Measurements from ENCODE around the gene SECISBP2L.
A peak's percentile ranks its signal among the peaks of the same experiment; 100 is the strongest.

SECISBP2L gene

DNA sequence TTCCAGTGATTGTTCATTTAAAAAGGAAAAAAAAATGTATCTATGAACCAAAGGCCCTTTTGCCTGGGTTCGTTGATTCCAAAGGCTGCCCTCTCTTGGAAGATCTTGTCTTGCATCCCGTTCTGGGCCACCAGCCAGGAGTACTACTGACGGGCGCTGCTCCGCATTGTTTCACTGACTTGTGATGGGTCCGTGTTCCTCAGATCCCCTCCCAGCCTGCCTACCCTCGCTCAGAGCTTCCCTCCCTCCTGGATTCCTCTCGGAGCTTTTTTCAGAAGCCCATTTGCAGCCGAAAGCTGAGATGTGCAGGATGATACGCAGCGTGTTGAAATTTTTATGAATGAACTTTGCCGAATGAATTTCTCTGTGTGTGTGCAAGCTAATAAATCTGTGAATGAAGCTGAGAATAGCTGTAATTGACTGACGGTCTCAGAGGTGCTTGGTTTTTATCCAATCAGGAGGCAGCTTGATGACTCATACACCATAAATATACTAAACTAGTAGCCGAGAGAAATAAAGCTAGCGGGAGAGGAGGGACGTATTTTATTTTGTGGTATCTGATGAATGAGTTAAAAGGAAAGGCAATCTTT, 82.6 kb downstream of the SECISBP2L start, which contains the start of gene SHC4:
Gene SHC4, minus strand, starts transcription at position 396 of the 590 bp plus-strand sequence. CDS start 904 bp downstream, outside the sequence.
- DNase-seq (ENCODE audit: low spot score): peak; percentile 74

DNA sequence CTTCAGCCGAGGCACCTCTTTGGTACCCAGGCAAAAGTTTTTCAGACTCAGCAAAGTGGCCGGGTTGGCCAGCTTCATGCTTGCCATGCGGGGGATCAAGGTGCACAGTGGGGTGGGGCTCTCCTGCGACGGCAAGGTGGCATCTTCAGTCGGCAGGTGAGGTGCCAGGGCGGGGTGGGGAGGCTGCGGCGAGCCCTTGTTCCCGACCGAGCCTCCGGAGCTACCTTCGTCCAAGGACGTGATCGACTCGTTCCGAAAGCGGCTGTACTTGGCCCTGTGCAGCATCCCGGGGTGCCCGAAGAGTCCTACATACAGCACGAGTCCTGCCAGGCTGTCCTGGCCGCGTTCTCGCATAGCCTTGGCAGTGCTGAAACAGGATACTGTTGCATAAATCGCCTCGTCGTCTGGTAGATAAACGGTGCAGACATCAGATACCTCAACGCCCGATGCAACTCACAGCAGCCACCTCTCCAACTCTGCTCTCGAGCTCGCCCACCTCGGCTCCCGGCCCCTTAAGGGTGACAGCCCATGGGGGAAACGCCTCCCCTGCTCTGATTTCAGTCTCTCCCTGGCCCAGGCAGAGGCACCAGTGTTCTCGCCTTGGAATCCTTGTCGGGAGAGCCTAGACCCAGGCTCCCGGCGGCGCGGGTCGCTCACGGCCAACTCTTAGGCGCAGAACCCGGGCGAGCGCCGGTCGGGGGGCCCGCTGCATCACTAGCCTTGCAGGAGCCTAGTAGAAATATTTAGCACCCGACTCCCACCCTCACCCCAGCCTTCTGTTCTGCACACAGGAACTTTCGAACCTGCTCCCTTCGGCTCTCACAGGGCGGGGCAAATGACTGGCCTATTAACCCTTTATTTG, 83.4 kb downstream of the SECISBP2L start:
- no peak for DNase-seq (ENCODE audit: low spot score)

DNA sequence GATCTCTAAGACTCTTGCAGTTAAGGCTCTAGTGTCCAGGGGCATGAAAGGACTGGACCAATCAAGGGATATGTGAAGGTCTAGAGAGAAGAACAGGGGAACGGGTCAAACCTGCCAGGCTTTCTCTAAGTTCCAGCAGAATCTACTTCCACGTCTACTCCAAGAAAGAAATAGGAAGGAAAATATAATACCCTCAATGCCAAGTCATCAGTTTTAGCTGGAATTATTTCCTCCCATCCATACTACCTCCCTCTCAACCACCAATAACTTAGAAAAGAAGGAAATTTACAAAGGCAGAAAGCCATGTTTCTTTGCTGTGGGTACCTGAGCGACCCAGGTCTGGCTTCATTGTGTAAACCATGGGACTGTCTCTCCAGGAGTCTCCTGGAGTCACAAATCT, 90.3 kb downstream of the SECISBP2L start:
- DNase-seq (ENCODE audit: low spot score): no peak

DNA sequence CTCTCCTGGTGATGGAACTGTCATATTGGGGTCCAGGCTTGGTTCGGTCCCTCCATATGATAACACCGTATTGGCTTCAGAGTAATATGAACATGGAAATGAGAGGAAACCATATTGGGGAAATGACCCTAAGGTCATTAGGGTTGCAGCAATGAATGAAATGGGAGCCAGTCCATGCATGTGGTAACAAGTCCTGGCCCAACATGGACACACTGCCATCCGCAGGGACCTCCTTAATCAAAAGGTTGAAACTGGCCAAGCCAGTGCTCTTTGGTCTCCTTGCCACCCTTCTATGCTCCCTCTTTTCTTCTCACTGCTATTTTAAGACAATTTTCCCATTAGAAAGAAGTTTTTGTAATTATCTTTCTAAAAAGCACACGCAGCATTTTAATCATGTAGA, 90.9 kb downstream of the SECISBP2L start:
- DNase-seq (ENCODE audit: low spot score): no peak

DNA sequence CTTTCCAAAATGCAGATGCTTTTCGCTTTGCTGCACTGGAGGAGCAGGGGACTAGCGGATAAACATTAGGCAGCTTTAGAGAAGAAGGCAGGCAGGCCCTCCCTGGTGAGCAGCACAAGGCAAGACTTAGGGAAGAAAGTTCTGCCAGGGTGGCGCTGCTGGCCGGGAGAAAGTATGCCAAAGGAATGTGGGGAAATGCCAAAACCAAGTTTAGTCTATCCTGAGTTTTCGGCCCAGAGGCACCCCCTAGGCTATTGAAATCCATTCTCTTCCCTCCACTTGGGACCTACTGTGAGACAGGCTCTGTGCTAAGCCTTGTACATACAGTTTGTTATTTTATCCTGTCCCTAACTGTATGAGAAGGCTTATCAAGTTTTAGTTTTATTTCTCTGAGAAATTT, 91.7 kb downstream of the SECISBP2L start:
- no peak for DNase-seq (ENCODE audit: low spot score)

DNA sequence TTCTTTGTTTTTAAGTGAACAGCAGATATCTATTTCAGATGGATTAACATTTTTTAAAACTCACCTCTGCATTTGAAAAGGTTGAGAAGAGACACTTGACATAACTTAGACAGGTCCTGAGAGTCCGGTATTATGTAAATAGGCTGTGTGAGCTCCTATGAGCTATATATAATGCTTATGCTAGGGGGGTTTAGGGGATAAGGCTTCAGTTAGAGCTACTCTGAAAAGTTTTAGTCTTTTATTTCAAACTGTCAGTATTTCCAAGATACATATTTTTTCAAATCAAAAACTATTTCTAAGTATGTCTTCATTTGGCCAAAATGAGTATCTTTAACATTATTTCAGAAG, 99.4 kb downstream of the SECISBP2L start:
- DNase-seq (ENCODE audit: low spot score): no peak

DNA sequence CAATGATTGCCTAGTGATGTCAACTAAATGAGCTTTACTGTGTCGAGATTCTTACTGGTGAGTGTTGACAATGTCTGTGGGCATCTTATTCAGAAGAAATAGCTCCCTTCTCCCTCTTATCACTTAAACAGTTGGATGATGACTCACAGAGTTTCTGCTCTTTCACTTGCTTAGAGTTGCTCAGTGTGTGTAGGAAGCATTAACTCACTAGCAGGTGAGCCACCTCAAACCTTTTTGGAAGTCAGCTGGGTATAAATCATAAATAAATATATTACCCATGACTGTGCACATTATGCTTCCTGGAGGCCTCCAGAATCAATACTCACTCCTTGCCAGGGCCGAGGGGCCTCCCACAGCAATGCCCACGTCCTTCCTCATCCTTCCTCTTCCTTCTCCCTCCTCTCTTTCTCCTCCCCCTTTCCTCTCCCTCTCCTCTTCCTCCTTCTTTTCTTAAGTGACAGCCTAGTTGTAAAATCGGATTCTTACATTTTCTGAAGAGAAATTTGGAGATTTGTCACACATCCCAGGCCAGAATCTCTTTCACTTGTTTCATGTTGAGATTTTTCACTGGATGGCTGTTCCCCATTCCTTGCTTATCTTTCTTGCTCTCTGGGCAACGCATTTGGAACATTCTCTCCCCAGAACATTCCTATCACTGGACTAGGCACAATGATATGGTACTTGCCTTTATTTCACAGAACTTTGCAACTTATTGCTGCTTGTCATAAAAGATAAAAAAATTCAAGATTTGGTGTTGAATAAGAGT, 100.0 kb downstream of the SECISBP2L start:
- DNase-seq (ENCODE audit: low spot score): no peak

DNA sequence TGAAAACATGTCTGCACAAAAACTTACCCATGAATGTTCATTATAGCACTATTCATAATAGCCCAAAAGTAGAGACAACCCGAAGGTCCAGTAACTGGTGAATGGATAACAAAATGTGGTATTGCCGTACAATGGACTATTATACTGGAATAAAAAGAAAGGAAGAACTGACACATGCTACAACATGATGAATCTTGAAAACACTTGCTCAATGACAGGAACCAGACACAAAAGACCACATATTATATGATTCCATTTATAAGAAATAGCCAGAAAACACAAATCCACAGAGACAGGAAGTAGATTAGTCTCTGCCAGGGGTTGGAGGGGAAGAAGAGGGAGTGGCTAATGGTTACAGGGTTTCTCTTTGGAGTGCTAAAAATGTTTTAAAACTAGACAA, 100.9 kb downstream of the SECISBP2L start:
- no peak for DNase-seq (ENCODE audit: low spot score)

DNA sequence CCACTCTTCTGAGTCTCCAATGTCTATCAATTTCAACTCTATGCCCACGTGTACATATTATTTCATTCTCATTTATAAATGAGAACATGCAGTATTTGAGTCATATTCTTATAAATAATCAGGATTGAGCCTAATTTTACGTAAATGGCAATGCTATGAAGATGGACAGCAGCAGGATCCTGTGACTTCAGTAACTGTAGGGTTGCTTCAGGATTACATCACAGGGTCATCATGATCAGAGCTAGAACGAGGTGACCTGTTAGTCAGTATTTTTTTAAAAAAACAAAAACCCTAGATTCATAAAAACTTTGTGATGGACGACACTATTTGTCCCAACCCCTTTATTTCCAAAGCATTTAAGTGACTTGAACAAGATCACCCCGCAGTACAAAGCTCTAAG, 104.3 kb downstream of the SECISBP2L start:
- DNase-seq (ENCODE audit: low spot score): no peak

DNA sequence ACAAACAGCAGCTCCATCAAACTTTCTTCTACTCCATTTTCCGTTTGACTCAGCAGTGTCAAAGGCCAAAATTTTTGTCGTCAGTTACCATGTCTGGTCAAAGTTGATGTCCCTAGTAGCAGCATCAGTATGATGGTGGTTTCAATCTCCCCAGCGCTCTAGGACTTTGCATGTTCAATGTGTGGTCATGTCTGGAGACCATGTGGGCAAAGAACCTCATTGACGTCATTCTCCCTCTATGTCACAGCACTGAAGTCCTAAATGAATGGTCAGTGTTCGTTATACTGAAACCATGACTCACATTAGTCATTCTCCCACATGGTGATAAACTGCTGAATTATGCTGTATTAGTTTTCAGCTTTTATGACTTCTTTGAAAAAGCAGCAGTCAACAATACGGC, 105.7 kb downstream of the SECISBP2L start:
- peak; percentile 88 for DNase-seq (ENCODE audit: low spot score)

DNA sequence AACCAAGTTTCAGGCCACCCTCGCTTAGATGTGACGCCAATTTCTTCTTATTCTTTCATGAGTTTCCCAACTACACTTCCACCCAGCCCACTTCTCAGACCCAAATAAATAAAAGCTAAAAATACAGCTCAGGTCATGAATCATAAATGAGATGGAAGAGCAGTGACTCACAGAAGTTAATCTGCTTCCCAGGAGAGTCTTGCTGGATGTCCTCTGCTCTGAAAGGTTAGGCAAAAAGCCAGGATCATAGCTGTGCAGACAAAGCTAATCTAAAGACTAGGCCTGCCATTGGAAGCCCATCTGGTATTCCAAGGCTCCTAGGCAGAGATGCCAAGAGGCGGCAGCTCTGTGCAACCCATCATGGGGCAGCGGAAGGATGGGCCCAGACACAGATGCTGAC, 106.6 kb downstream of the SECISBP2L start:
- no peak for DNase-seq (ENCODE audit: low spot score)
